ENCODE results near the gene MT4.
A peak's percentile ranks its signal among the peaks of the same experiment; 100 is the strongest.

Gene MT4

GRCh38 chr16:56606476-56607108 is 41.7 kb downstream of the MT4 start:
- 0 out of 2 replicates have a peak, but pooled peaks cover 4% of the 10 kb centered on the region for H3K27me3 ChIP-seq (ENCODE audit: low read depth, low read length)
- H3K4me1 ChIP-seq (ENCODE audit: low read length), result peaks cover 27% of the 10 kb centered on the region
- TF ChIP-seq EZH2phosphoT487 (IDR thresholded peaks at IDR 0.05; ENCODE audit: low read depth), result no peak
- no peak for TF ChIP-seq CTCF (IDR thresholded peaks at IDR 0.05; ENCODE audit: low read depth, low read length)
- no peaks in the 10 kb centered on the region for H3K79me2 ChIP-seq (ENCODE audit: low read length)
- H3K9ac ChIP-seq (ENCODE audit: low read length), result no peak overlapping the region
- H3K27ac ChIP-seq (ENCODE audit: low read length), result no peak overlapping the region
- H3K4me3 ChIP-seq (ENCODE audit: low read length), result no peak overlapping the region
- H4K20me1 ChIP-seq (ENCODE audit: insufficient read depth, low read length), result no peaks in the 10 kb centered on the region
- H3K4me2 ChIP-seq (ENCODE audit: low read length), result no peak overlapping the region
- H3K9me3 ChIP-seq (ENCODE audit: insufficient read depth, low read length), result no peaks in the 10 kb centered on the region
- no peak overlapping the region for H2AFZ ChIP-seq (ENCODE audit: low read depth, low read length)
- no peaks in the 10 kb centered on the region for H3K36me3 ChIP-seq (replicated peaks; ENCODE audit: low read depth, low read length)

GRCh38 chr16:56607109-56607618 is 42.3 kb downstream of the MT4 start:
- Histone ChIP-seq H2AFZ (ENCODE audit: low read depth, low read length) (no peak overlapping the region), H3K27ac (ENCODE audit: low read length) (no peak overlapping the region), H3K79me2 (ENCODE audit: low read length) (no peaks in the 10 kb centered on the region), H3K36me3 (replicated peaks; ENCODE audit: low read depth, low read length) (no peaks in the 10 kb centered on the region), H4K20me1 (ENCODE audit: insufficient read depth, low read length) (no peaks in the 10 kb centered on the region), H3K4me1 (ENCODE audit: low read length) (peaks cover 27% of the 10 kb centered on the region), H3K9me3 (ENCODE audit: insufficient read depth, low read length) (no peaks in the 10 kb centered on the region), H3K4me2 (ENCODE audit: low read length) (no peak overlapping the region), H3K9ac (ENCODE audit: low read length) (no peak overlapping the region), H3K27me3 (ENCODE audit: low read depth, low read length) (no peaks in the 10 kb centered on the region), H3K4me3 (ENCODE audit: low read length) (no peak overlapping the region)
- no peak for TF ChIP-seq CTCF (IDR thresholded peaks at IDR 0.05; ENCODE audit: low read depth, low read length)
- TF ChIP-seq EZH2phosphoT487 (IDR thresholded peaks at IDR 0.05; ENCODE audit: low read depth), result no peak

GRCh38 chr16:56607675-56608042 is 42.8 kb downstream of the MT4 start:
- H3K27me3 ChIP-seq (ENCODE audit: low read depth, low read length), result no peaks in the 10 kb centered on the region
- TF ChIP-seq CTCF (IDR thresholded peaks at IDR 0.05; ENCODE audit: low read depth, low read length) (no peak), EZH2phosphoT487 (IDR thresholded peaks at IDR 0.05; ENCODE audit: low read depth) (no peak)
- H3K79me2 ChIP-seq (ENCODE audit: low read length), result no peaks in the 10 kb centered on the region
- H4K20me1 ChIP-seq (ENCODE audit: insufficient read depth, low read length), result no peaks in the 10 kb centered on the region
- H3K9ac ChIP-seq (ENCODE audit: low read length), result peak overlapping the region; percentile 71
- no peaks in the 10 kb centered on the region for H3K9me3 ChIP-seq (ENCODE audit: insufficient read depth, low read length)
- H3K4me3 ChIP-seq (ENCODE audit: low read length), result peak overlapping the region; percentile 89
- H3K4me2 ChIP-seq (ENCODE audit: low read length), result peak overlapping the region; percentile 100
- peak overlapping the region; percentile 40; the same call in 1 of the 2 replicates for H3K27ac ChIP-seq (ENCODE audit: low read length)
- H3K4me1 ChIP-seq (ENCODE audit: low read length), result peaks cover 27% of the 10 kb centered on the region
- peak overlapping the region; percentile 98 for H2AFZ ChIP-seq (ENCODE audit: low read depth, low read length)
- H3K36me3 ChIP-seq (replicated peaks; ENCODE audit: low read depth, low read length), result no peaks in the 10 kb centered on the region

GRCh38 chr16:56608043-56608875 is 43.4 kb downstream of the MT4 start, which contains the start of gene MT2A:
TSS of gene MT2A (plus strand) at chr16:56608584. CDS start at chr16:56608656, 72 bp downstream.
- Histone ChIP-seq H3K27me3 (ENCODE audit: low read depth, low read length) (no peaks in the 10 kb centered on the region), H3K4me3 (ENCODE audit: low read length) (peak within 1 kb of the TSS; percentile 89), H4K20me1 (ENCODE audit: insufficient read depth, low read length) (no peaks in the 10 kb centered on the region), H2AFZ (ENCODE audit: low read depth, low read length) (peak within 1 kb of the TSS; percentile 98), H3K36me3 (replicated peaks; ENCODE audit: low read depth, low read length) (no peaks in the 10 kb centered on the region), H3K27ac (ENCODE audit: low read length) (peak within 1 kb of the TSS; percentile 40; the same call in 1 of the 2 replicates), H3K79me2 (ENCODE audit: low read length) (no peaks in the 10 kb centered on the region), H3K4me2 (ENCODE audit: low read length) (peak within 1 kb of the TSS; percentile 100), H3K4me1 (ENCODE audit: low read length) (peaks cover 27% of the 10 kb centered on the region), H3K9me3 (ENCODE audit: insufficient read depth, low read length) (no peaks in the 10 kb centered on the region), H3K9ac (ENCODE audit: low read length) (peak within 1 kb of the TSS; percentile 79)
- TF ChIP-seq EZH2phosphoT487 (IDR thresholded peaks at IDR 0.05; ENCODE audit: low read depth) (no peak), CTCF (IDR thresholded peaks at IDR 0.05; ENCODE audit: low read depth, low read length) (no peak)

All from OCI-LY3 (cell line).